GM03348 (cell line): Measurements from ENCODE around the gene FRAT2.

ENCODE experiments used
- DNase-seq: peaks from one replicate; pipeline ENCODE4 v3.0.0; 2012; ENCODE audit warnings: low spot score

The FRAT2 gene

GRCh38 chr10:97323501-97323900 lies 11.0 kb downstream of the FRAT2 start:
- no peak for DNase-seq

- no peak for DNase-seq
Measured at GRCh38 chr10:97321804-97322190, 12.7 kb downstream of the FRAT2 start.

GRCh38 chr10:97321032-97321803 lies 13.3 kb downstream of the FRAT2 start:
- DNase-seq = no peak

- no peak for DNase-seq
Measured at GRCh38 chr10:97320480-97321031, 14.0 kb downstream of the FRAT2 start.

- DNase-seq = peak; percentile 44
Measured at GRCh38 chr10:97319671-97320479, 14.7 kb downstream of the FRAT2 start.

GRCh38 chr10:97318772-97319651 lies 15.5 kb downstream of the FRAT2 start, which contains the start of gene FRAT1:
Gene FRAT1, plus strand, starts transcription at chr10:97319271. Its CDS starts 183 bp downstream, at chr10:97319454.
- peak; percentile 90 for DNase-seq

GRCh38 chr10:97314671-97315070 lies 19.9 kb downstream of the FRAT2 start:
- DNase-seq = no peak

GRCh38 chr10:97312897-97313296 lies 21.6 kb downstream of the FRAT2 start:
- DNase-seq = no peak

GRCh38 chr10:97311111-97311626 lies 23.4 kb downstream of the FRAT2 start:
- no peak for DNase-seq

GRCh38 chr10:97307866-97308780 lies 26.4 kb downstream of the FRAT2 start:
- DNase-seq = no peak

- no peak for DNase-seq
Measured at GRCh38 chr10:97307441-97307840, 27.1 kb downstream of the FRAT2 start.

- no peak for DNase-seq
Measured at GRCh38 chr10:97302088-97302791, 32.3 kb downstream of the FRAT2 start.

GRCh38 chr10:97300980-97301379 lies 33.5 kb downstream of the FRAT2 start:
- DNase-seq = no peak

- DNase-seq = no peak
Measured at GRCh38 chr10:97298223-97298571, 36.3 kb downstream of the FRAT2 start.

GRCh38 chr10:97297556-97298222 lies 36.8 kb downstream of the FRAT2 start:
- no peak for DNase-seq

GRCh38 chr10:97292862-97293198 lies 41.7 kb downstream of the FRAT2 start:
- DNase-seq = no peak

GRCh38 chr10:97292097-97292861 lies 42.2 kb downstream of the FRAT2 start, which contains the start of gene ARHGAP19:
Gene ARHGAP19, minus strand, starts transcription at chr10:97292637. Its CDS starts 10 bp downstream, at chr10:97292627.
- DNase-seq = peak; percentile 97

GRCh38 chr10:97291357-97292096 lies 43.0 kb downstream of the FRAT2 start:
- DNase-seq = peak; percentile 28
